HEK293T (cell line): ENCODE data around the gene CSNK1G3.
"Not testable (repeated sequence)": the region's sequence is repeated elsewhere in the genome, so short reads cannot be mapped to it uniquely, and the experiment has no call there.

ENCODE experiments used
- CTCF ChIA-PET: fragments of 350-600 bp; formaldehyde crosslinking; extraction: SDS; loops from one replicate; lab custom pipeline; 2021; ENCODE audit warnings: antibody characterized with exemption, inconsistent platforms; lab: Yijun Ruan, JAX
- POLR2A ChIA-PET: fragments of 350-600 bp; formaldehyde crosslinking; extraction: SDS; loops from one replicate; lab custom pipeline; 2020; ENCODE audit warnings: antibody characterized with exemption, inconsistent platforms; lab: Yijun Ruan, JAX
- DNase-seq: peaks from one replicate; pipeline ENCODE4 v3.0.0; 2012; ENCODE audit warnings: mixed read lengths; ENCODE audit errors: extremely low spot score
- ARNT ChIP-seq: fragments of 450-650 bp; IDR thresholded peaks from 2 replicates; pipeline ENCODE4 v1.6.1; 2017; ENCODE audit warnings: mild to moderate bottlenecking
- BHLHE40 ChIP-seq: fragments of 450-650 bp; IDR thresholded peaks from 2 replicates; pipeline ENCODE4 v1.6.1; 2016; ENCODE audit warnings: mild to moderate bottlenecking, moderate library complexity, borderline replicate concordance
- CTBP1 ChIP-seq: fragments of 450-650 bp; IDR thresholded peaks from 2 replicates; pipeline ENCODE4 v1.6.1; 2016; ENCODE audit warnings: borderline replicate concordance
- ELF4 ChIP-seq: fragments of 450-650 bp; IDR thresholded peaks from 2 replicates; pipeline ENCODE4 v1.6.1; 2017; ENCODE audit warnings: antibody characterized with exemption
- FOXA1 ChIP-seq: fragments of 450-650 bp; IDR thresholded peaks from 2 replicates; pipeline ENCODE4 v1.6.1; 2016; ENCODE audit warnings: mild to moderate bottlenecking
- FOXK2 ChIP-seq: fragments of 450-650 bp; IDR thresholded peaks from 2 replicates; pipeline ENCODE4 v1.6.1; 2016; ENCODE audit warnings: mild to moderate bottlenecking
- FOXM1 ChIP-seq: fragments of 450-650 bp; IDR thresholded peaks from 2 replicates; pipeline ENCODE4 v1.6.1; 2017; ENCODE audit warnings: mild to moderate bottlenecking, borderline replicate concordance
- HDGF ChIP-seq: fragments of 450-650 bp; IDR thresholded peaks from 2 replicates; pipeline ENCODE4 v1.6.1; 2017; ENCODE audit warnings: antibody characterized with exemption, borderline replicate concordance
- L3MBTL2 ChIP-seq: fragments of 450-650 bp; conservative IDR thresholded peaks from 2 replicates; pipeline ENCODE4 v1.6.1; 2016; ENCODE audit warnings: mild to moderate bottlenecking
- LEF1 ChIP-seq: fragments of 450-650 bp; IDR thresholded peaks from 2 replicates; pipeline ENCODE4 v1.6.1; 2017; ENCODE audit warnings: mild to moderate bottlenecking, borderline replicate concordance
- NFRKB ChIP-seq: fragments of 450-650 bp; IDR thresholded peaks from 2 replicates; pipeline ENCODE4 v1.6.1; 2016; ENCODE audit warnings: mild to moderate bottlenecking, moderate library complexity
- PKNOX1 ChIP-seq: fragments of 450-650 bp; IDR thresholded peaks from 2 replicates; pipeline ENCODE4 v1.6.1; 2016
- SP1 ChIP-seq: fragments of 450-650 bp; IDR thresholded peaks from 2 replicates; pipeline ENCODE4 v1.6.1; 2017
- SUZ12 ChIP-seq: fragments of 450-650 bp; IDR thresholded peaks from 2 replicates; pipeline ENCODE4 v1.6.1; 2016; ENCODE audit warnings: mild to moderate bottlenecking
- TARDBP ChIP-seq: fragments of 450-650 bp; IDR thresholded peaks from 2 replicates; pipeline ENCODE4 v1.6.1; 2016
- ZNF384 ChIP-seq: fragments of 450-650 bp; IDR thresholded peaks from 2 replicates; pipeline ENCODE4 v1.6.1; 2016

The CSNK1G3 gene

GRCh38 chr5:123511648-123512605 is at the start of gene CSNK1G3:
Gene CSNK1G3 (plus strand): TSS chr5:123512177. CDS start chr5:123545664, 33,487 bp downstream.
- TF ChIP-seq BHLHE40 (no peak), ELF4 (peak; percentile 84), CTBP1 (no peak), FOXM1 (no peak; the same call in 1 of the 2 replicates), ZNF384 (peak; percentile 95), TARDBP (no peak), ARNT (no peak), HDGF (no peak), L3MBTL2 (no peak), SUZ12 (no peak), FOXK2 (no peak), NFRKB (no peak), FOXA1 (no peak), LEF1 (peak; percentile 44; the same call in 1 of the 2 replicates), PKNOX1 (no peak), SP1 (no peak)
- POLR2A ChIA-PET, result interaction anchor here (0.5 to 3.1 kb wide), 14 partner anchors 9 to 476 kb away, joined by 3 to 41 read pairs (median 3); partner anchors contain the start of genes CEP120 and PPIC
- CTCF ChIA-PET, result interaction anchor here (0.6 to 1.3 kb wide), 3 partner anchors 11 to 89 kb away, joined by 3 read pairs; partner anchors contain the start of gene CEP120
- peak; percentile 95 for DNase-seq

GRCh38 chr5:123466839-123467238 is 45.1 kb upstream of the CSNK1G3 start:
- POLR2A ChIA-PET, CTCF ChIA-PET, DNase-seq: not testable (repeated sequence)

- no peak for DNase-seq
- no peak for TF ChIP-seq SUZ12
- no peak for TF ChIP-seq NFRKB
- TF ChIP-seq ELF4, result no peak
- no peak for TF ChIP-seq PKNOX1
- no peak for TF ChIP-seq SP1
- no peak for TF ChIP-seq FOXA1
- TF ChIP-seq L3MBTL2, result no peak
- no peak for TF ChIP-seq TARDBP
- ChIA-PET POLR2A (no interaction called here), CTCF (no interaction called here)
Observed at GRCh38 chr5:123471385-123471784, 40.6 kb upstream of the CSNK1G3 start.

- DNase-seq, result no peak
- ChIA-PET CTCF (interaction anchor here (0.7 kb wide), 1 partner anchor 139 kb away, joined by 3 read pairs; no protein-coding TSS in a partner anchor), POLR2A (interaction anchor here (0.9 to 1.0 kb wide), 2 partner anchors 40 to 50 kb away, joined by 3 read pairs; partner anchors contain the start of gene CSNK1G3)
- no peak for TF ChIP-seq HDGF
- TF ChIP-seq ARNT, result no peak
- TF ChIP-seq SP1, result no peak
Observed at GRCh38 chr5:123472150-123472924, 39.6 kb upstream of the CSNK1G3 start.

GRCh38 chr5:123474228-123474627 is 37.7 kb upstream of the CSNK1G3 start:
- POLR2A ChIA-PET, result no interaction called here
- CTCF ChIA-PET, result no interaction called here
- no peak for DNase-seq
- TF ChIP-seq ELF4, result no peak
- TF ChIP-seq HDGF, result no peak
- TF ChIP-seq FOXM1, result no peak
- TF ChIP-seq CTBP1, result no peak
- no peak for TF ChIP-seq FOXK2
- no peak for TF ChIP-seq PKNOX1

GRCh38 chr5:123476731-123477130 is 35.2 kb upstream of the CSNK1G3 start:
- TF ChIP-seq NFRKB, result no peak
- CTCF ChIA-PET, result no interaction called here
- DNase-seq, result no peak
- POLR2A ChIA-PET, result no interaction called here

GRCh38 chr5:123478546-123478945 is 33.4 kb upstream of the CSNK1G3 start:
- ChIA-PET CTCF (no interaction called here), POLR2A (no interaction called here)
- TF ChIP-seq TARDBP, result no peak
- no peak for DNase-seq
